Activated T-cell treated with anti-CD3 and anti-CD28 coated beads for 24 hours (primary cell): ENCODE data around the gene BIK.
"Not testable (repeated sequence)": the region's sequence is repeated elsewhere in the genome, so short reads cannot be mapped to it uniquely, and the experiment has no call there.

ENCODE experiments used
- DNase-seq: peaks from one replicate; pipeline ENCODE4 v3.0.0-alpha.2; 2020; ENCODE audit warnings: low read depth

BIK gene

GRCh38 chr22:43110444-43110926 lies at the start of gene BIK:
Gene BIK (plus strand): TSS chr22:43110750. CDS start chr22:43124023, 13,273 bp downstream.
- peak; percentile 18 for DNase-seq

- no peak for DNase-seq
Observed at GRCh38 chr22:43066134-43066533, 44.4 kb upstream of the BIK start.

- DNase-seq = no peak
Observed at GRCh38 chr22:43066844-43067385, 43.6 kb upstream of the BIK start.

- no peak for DNase-seq
Observed at GRCh38 chr22:43077121-43077877, 33.3 kb upstream of the BIK start.

GRCh38 chr22:43078522-43078921 lies 32.0 kb upstream of the BIK start:
- DNase-seq = no peak

- DNase-seq = no peak
Observed at GRCh38 chr22:43079742-43080141, 30.8 kb upstream of the BIK start.

GRCh38 chr22:43080616-43081015 lies 29.9 kb upstream of the BIK start:
- DNase-seq = no peak

GRCh38 chr22:43081968-43082367 lies 28.6 kb upstream of the BIK start:
- no peak for DNase-seq

- no peak for DNase-seq
Observed at GRCh38 chr22:43085658-43086606, 24.6 kb upstream of the BIK start.

GRCh38 chr22:43088627-43088983 lies 21.9 kb upstream of the BIK start:
- no peak for DNase-seq

- peak; percentile 87 for DNase-seq
Observed at GRCh38 chr22:43088984-43089717, 21.4 kb upstream of the BIK start, which contains the start of gene TTLL1. Gene TTLL1 (minus strand): TSS chr22:43089391. CDS start chr22:43075586, 13,805 bp downstream.

- peak; percentile 36 for DNase-seq
Observed at GRCh38 chr22:43090130-43090789, 20.3 kb upstream of the BIK start.

- DNase-seq = no peak
Observed at GRCh38 chr22:43092085-43092484, 18.5 kb upstream of the BIK start.

GRCh38 chr22:43094085-43094484 lies 16.5 kb upstream of the BIK start:
- DNase-seq = no peak

GRCh38 chr22:43094551-43094950 lies 16.0 kb upstream of the BIK start:
- DNase-seq = no peak

- DNase-seq = no peak
Observed at GRCh38 chr22:43096420-43096819, 14.1 kb upstream of the BIK start.

GRCh38 chr22:43098356-43098755 lies 12.2 kb upstream of the BIK start:
- no peak for DNase-seq

GRCh38 chr22:43099095-43099494 lies 11.5 kb upstream of the BIK start:
- DNase-seq = no peak

- DNase-seq = no peak
Observed at GRCh38 chr22:43100225-43100624, 10.3 kb upstream of the BIK start.

GRCh38 chr22:43101306-43101705 lies 9.2 kb upstream of the BIK start:
- DNase-seq = no peak

GRCh38 chr22:43104056-43104625 lies 6.4 kb upstream of the BIK start:
- DNase-seq = not testable (repeated sequence)
